GM19468 (cell line): ENCODE data around the gene MDFI.
"Not testable (repeated sequence)": the region's sequence is repeated elsewhere in the genome, so short reads cannot be mapped to it uniquely, and the experiment has no call there.

Source experiments
- ATAC-seq: cut with Tn5 transposase; IDR thresholded peaks from one replicate; pipeline ENCODE4 v1.9.1; 2021; ENCODE audit warnings: mild to moderate bottlenecking, moderate library complexity, moderate number of reproducible peaks; ENCODE audit not compliant: unreplicated experiment; ENCODE audit errors: extremely low read depth

MDFI gene

DNA sequence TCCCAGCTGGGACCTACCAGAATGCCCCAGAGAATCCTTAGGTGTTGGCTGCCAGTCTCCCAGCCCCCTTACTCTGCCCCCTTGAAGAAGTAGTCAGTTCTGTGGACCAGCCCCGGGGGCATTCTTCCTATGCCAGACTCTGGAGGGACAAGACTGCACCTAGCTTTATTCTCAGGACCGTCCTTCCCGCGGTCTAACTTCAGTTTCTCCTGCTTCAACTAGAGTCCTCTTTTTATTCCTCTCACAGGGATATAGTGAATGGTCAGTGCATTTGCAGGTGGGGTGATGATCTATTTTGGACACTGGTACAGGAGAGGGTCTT, 35.9 kb upstream of the MDFI start:
- no peak for ATAC-seq

GRCh38 chr6:41602864-41603608, 35.2 kb upstream of the MDFI start:
- no peak for ATAC-seq

GRCh38 chr6:41604006-41604405, 34.3 kb upstream of the MDFI start:
- ATAC-seq, result no peak

DNA sequence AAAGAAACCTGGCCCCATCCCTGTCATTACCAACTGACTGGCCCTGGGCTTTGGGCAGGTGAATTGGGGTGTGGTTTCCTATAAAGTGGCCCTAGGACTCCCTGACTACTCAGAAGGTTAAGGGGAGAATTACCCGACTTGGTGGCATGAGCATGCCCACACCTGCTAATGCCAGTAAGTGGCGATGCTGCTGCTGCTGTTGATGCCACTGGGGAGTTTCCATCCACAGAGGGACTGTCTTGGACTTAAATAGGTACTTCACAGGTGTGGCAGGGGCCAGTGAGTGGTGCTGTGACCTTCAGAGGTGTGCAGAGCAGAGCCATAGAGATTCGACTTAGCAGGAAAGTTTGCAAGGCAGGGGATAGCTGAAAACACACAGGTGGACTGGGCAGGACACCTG, 32.6 kb upstream of the MDFI start:
- no peak for ATAC-seq

DNA sequence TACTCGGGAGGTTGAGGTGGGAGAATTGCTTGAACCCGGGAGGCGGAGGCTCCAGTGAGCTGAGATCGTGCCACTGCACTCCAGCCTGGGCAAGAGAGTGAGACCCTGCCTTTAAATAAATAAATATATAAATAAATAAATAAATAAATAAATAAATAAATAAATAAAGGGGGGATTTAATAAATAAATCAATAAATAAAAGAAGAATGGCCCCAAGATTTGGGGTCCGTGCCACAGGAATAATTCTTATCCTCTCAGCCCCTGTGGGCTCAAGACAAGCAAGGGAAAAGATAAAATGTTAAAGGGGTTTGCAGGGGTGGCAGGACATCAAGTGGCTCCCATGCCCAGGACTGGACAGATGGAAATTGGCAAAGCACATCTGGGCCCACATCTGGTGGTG, 31.2 kb upstream of the MDFI start:
- ATAC-seq, result no peak

DNA sequence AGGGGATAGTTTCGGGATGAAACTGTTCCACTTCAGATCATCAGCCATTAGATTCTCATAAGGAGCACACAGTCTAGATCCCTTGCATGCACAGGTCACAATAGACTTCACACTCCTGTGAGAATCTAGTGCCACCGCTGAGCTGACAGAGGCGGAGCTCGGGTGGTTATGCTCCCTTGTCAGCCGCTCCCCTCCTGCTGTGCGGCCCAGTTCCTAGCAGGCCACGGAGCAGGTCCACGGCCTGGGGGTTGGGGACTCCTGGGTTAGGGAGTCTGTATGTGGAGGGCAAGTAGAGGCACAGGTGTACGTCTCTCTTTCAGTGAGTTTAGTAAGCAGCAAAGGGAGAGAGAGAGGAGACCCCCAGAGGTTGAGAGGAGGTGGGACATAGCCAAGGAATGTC, 30.5 kb upstream of the MDFI start:
- ATAC-seq, result no peak

DNA sequence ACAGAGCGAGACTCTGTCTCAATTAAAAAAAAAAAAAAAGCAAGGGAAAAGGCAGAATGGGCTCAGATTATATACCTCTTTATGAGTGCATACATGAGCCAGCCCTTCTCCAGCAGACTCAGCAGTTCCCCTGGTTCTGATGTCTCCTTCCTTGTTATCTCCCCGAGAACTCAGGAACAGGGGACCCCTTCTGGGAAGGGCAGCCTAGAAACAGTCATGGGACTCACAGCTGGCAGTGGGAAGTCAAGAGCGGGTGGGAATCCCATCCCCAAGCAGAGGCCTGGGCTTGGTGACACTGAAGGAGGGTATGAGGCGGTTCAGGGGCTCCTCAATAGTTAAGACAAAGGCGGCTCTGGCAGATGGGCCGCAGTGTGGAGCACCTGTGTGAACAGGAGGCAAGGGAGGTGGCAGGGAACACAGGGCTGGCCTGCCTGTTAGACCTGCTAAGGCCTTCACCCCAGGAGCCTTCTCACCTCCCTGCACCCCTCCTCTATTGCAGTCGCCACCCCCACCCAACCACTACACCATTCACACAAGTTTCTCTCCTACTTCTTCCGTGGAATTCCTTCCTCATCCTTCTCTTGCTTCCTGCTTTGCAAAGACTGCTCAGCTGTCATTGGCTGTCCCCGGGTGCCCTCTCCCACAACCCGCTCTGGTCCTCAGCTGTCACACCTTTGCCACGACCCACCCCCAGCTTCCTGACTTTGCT, 29.7 kb upstream of the MDFI start:
- no peak for ATAC-seq

DNA sequence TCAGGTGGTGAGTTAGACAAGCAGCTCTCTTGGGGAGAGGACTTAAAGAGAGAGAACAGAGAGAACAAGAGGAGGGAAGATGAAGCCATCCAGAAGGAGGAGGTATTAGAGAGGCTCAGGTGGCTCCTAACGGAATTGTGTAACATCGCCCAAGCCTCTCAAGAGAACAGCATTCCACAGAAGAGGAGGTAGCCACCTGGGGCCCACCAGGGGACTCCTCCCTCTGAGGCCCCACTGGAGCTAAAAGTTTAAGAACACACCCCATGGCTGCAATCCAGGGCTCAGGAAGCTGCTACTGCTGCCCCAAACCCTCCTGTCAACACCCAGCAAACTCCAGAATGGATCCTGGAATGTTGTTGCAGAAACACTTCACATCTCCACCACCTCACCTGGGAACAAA, 23.6 kb upstream of the MDFI start:
- no peak for ATAC-seq

- no peak for ATAC-seq
These were observed 23.0 kb upstream of the MDFI start for GRCh38 chr6:41615311-41615710.

DNA sequence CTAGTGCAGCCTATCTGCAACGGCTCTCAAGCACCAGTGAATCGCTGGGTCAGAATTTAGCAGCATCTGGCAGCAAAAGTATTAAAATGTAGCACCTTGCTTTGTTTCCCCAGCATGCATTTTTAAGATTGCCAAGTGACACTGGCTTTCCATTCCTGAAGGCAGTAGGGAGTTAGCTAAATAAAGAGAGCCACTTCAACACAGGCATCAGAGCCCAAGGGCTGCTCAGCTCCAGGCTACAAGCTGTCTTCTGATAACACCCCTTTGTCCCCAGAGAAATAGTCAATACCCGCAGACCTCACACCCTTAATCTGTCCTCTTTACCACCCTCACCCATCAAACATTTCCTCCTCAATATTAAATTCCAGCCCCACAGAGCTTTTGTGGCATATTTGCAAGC, 19.7 kb upstream of the MDFI start:
- ATAC-seq, result no peak

DNA sequence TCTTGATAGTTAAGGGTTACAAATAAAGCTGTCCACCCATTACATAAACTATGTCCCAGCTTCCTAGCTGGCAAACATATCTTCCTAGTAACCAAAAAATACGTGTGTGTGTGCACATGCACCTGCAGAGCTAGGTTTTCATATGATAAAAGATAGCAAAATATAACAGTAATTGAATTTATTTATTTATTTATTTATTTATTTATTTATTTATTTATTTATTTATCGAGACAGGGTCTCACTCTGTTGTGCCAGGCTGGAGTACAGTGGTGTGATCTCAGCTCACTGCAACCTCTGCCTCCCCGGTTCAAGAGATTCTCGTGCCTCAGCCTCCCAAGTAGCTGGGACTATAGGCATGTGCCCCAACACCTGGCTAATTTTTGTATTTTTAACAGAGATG, 19.1 kb upstream of the MDFI start:
- ATAC-seq, result not testable (repeated sequence)

DNA sequence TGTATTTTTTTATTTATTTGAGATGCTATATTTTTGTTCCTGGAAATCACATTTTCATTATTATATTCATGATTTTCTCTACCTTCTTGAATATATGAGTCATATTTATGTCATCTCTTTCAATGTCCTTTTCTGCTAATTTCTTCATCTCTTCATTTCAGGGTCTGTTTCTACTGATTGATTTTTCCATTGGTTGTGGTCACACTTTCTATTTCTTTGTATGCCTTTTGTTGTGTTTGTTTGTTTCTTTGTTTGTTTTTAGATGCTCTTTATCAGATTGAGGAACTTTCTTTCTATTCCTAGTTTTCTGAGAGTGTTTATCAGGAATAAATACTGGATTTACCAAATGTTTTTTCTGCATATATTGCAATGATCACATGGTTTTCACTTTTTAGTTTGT, 16.9 kb upstream of the MDFI start:
- ATAC-seq, result no peak

DNA sequence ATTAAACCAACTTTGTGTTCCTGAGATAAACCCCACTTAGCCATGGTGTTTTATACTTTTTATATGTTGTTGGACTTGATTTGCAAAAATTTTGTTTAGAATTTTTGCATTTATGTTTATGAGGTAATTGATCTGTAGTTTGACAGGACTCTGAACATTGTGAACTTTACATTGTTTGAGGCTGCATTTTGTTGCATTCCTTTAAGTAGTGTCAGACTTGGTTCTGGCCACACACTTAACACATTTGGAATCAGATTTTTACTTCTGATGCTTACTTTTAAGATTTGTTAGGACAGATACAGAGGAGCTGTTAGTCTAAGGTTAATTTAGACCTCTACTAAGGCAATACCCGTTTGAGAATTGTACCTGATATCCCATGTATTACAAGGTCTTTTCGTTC, 16.5 kb upstream of the MDFI start:
- no peak for ATAC-seq

DNA sequence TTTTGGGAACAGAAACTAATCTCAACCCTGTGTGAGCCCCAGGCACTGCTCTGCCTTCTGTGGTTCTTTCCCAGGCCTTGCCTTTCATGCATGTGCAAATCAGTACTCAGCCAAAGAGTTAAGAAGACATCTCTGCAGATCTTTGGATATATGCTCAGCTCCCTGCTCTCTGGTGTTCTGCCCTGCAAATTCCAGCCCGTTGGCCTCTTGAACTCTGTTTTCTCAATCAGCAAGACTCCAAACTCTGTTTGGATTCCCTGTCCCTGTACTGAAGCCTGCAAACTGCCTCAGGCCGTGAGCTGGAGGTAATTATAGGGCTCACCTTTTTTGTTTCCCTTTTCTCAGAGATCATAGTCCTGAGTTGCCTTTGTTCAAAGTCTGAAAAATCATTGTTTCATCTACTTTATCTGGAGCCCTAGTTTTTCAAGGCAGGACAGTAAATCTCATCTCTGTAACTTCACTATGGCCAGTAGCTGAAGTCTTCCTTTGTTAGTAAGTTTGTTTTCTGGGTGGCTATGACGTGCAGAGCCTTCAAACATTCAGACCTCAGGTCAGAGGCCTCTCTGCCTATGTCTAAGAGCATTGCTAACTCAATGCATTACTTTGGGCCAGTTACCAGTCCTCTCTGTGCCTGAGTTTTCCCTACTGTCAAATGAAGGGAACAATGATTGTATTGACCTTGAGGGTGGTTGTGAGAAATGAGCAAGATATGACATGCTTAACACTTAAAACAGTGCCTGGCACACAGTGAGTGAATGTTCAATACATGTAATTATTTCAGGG, 15.9 kb upstream of the MDFI start:
- ATAC-seq, result no peak

DNA sequence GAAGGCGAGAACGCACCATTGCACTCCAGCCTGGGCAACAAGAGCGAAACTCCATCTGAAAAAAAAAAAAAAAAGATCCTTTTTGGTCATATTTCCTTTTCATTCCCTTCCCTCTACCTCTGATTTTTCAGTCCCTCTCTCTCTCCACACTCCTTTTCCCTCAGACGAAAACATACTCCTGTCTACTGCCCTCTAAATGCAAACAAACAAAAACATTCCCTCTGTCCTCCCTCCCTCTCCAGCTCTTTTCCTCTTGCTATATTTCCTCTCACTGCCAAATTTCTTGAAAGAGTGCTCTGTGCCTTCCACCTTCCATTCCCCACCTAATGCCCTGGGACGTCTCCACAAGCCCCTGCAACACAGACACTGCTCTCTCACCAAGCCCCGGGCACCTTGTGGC, 14.9 kb upstream of the MDFI start:
- no peak for ATAC-seq

- ATAC-seq, result no peak
These were observed 13.5 kb upstream of the MDFI start for GRCh38 chr6:41624621-41625380.

DNA sequence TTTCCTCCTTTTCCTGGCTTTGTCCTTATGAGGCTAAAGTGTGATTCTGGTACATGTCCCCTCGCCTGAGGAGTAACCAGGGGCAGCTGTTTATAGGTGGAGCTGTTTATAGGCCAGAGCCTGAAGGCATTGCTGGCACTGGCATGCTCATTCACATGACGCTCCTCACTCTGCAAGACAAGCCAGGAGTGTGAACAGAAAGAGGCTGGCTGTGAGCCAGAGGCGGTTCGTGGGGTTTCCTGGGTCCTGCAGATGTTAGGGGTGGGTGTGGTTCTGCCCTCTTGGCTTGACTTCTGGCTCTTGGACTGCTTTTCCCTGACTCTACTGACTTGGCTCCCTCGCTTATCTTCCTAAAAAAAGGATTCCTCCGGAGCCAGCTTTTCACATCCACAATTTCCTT, 12.8 kb upstream of the MDFI start:
- ATAC-seq, result no peak

GRCh38 chr6:41626022-41626421, 12.2 kb upstream of the MDFI start:
- ATAC-seq, result no peak

GRCh38 chr6:41626917-41627316, 11.4 kb upstream of the MDFI start:
- ATAC-seq, result no peak

GRCh38 chr6:41629128-41629527, 9.1 kb upstream of the MDFI start:
- ATAC-seq, result no peak

DNA sequence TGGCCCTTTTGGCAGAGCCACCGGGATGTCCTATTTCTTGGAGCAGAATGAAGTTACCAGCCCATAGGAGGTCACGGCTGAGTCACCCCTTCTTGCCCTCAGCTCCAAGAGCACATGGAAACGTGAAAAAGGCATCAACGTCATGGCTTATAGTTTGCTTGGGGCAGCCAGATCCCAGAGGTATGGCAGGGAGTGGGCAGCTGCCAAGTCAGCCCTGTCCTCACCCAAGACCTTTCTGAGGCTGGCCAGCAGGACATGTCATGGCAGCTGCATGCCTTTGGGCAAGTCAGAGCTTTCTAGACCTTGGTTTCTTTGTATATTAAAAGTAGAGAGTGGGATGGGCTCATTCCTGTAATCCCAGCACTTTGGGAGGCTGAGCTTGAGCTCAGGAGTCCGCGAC, 8.2 kb upstream of the MDFI start:
- no peak for ATAC-seq
